Bone marrow (tissue), 2 donors: ENCODE results near the gene GPRC5D.

ENCODE experiments used
- DNase-seq, 2 donors: peaks; one replicate each; lab custom pipeline; 2025; lab: John Stamatoyannopoulos, UW

The GPRC5D gene

GRCh38 chr12:12908252-12908651 lies 43.7 kb downstream of the GPRC5D start:
- no peak for DNase-seq

GRCh38 chr12:12907552-12907951 lies 44.4 kb downstream of the GPRC5D start:
- DNase-seq: no peak

- no peak for DNase-seq
Measured at GRCh38 chr12:12903642-12904609, 48.0 kb downstream of the GPRC5D start.

GRCh38 chr12:12902036-12902435 lies 49.9 kb downstream of the GPRC5D start:
- DNase-seq: no peak

GRCh38 chr12:12901158-12901791 lies 50.7 kb downstream of the GPRC5D start:
- DNase-seq: no peak

GRCh38 chr12:12900786-12901157 lies 51.2 kb downstream of the GPRC5D start:
- no peak for DNase-seq

GRCh38 chr12:12899530-12900380 lies 52.2 kb downstream of the GPRC5D start:
- DNase-seq: no peak

GRCh38 chr12:12898911-12899511 lies 53.0 kb downstream of the GPRC5D start:
- DNase-seq: no peak

- DNase-seq: no peak
Measured at GRCh38 chr12:12898136-12898717, 53.7 kb downstream of the GPRC5D start.

GRCh38 chr12:12897302-12897701 lies 54.7 kb downstream of the GPRC5D start:
- DNase-seq: no peak

- DNase-seq: no peak
Measured at GRCh38 chr12:12896260-12896659, 55.7 kb downstream of the GPRC5D start.

GRCh38 chr12:12893438-12893837 lies 58.5 kb downstream of the GPRC5D start:
- no peak for DNase-seq

GRCh38 chr12:12892681-12893141 lies 59.3 kb downstream of the GPRC5D start:
- no peak for DNase-seq

- no peak for DNase-seq
Measured at GRCh38 chr12:12891881-12892355, 60.1 kb downstream of the GPRC5D start.

GRCh38 chr12:12891080-12891880 lies 60.7 kb downstream of the GPRC5D start, which contains the start of gene GPRC5A:
GPRC5A (plus strand) TSS chr12:12891562; CDS start chr12:12908250, 16,688 bp downstream.
- DNase-seq: peak in 1 of 2 donors; percentile 46
